GM13977 (cell line): Measurements from ENCODE around the gene CDC42BPG.

Experiments
- DNase-seq: peaks from one replicate; pipeline ENCODE4 v3.0.0; 2012; ENCODE audit warnings: low spot score
- in situ Hi-C: fragments of 300-500 bp; cut with MboI; formaldehyde crosslinking; loops from one replicate; pipeline ENCODE4 v1.12.0; 2022; ENCODE audit warnings: low sequenced_read_pairs, low pct_unique_long_range_greater_than_20kb, mixed read lengths, inconsistent platforms; ENCODE audit not compliant: unreplicated experiment
- TF ChIP-seq, protein P1 (sequence below): IDR thresholded peaks from 2 replicates; pipeline ENCODE4 v1.5.1; 2012; ENCODE audit warnings: mild to moderate bottlenecking, control low read depth; ENCODE audit not compliant: insufficient read depth; ENCODE audit errors: extremely low read depth, missing control alignments

Gene CDC42BPG

DNA sequence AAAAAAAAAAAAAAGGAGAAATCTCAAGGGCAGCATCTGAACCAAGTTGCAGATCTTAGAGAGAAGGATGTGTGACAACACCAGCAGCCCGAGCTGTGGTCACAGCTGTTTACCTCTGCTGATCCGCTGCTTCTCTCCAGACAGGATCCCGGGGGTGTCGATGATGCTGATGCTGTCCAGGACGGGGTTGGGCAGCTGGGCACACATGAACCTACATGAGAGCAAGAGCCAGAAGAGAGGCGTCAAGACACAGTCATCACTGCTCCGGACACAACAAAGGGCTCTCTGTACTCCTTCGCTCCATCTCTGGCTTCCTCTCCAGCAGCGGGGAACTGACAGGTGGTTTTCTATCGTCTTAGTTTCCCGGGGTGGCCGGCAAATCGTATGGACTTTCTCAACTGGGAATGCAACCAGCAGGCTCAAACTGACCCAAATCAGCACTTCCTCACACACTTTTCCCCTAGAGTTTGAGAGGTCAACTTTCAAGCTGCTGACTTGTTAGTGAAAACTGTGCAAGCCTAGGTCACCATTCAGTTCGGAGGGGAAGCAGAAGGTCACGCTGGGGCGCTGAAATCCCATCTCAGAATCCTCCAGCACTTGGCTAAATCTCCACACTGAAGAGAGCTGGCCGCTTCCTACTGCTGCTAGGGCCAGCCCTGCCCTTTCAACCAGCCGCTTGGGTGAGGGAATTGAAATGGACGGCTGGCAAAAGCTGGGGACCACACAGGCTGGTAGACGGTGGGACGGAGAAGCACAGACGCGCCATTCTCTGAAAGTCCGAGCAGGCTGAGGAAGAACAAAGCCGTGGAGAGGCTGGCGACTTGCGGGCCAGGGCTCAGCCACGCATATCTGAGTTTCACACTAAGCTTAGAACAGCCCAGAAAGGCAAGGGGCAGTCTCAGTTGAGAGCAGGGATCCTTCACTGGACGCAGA is 30.1 kb upstream of the CDC42BPG start:
- in situ Hi-C loops = no loop called here
- no peak for DNase-seq
- TF ChIP-seq, protein P1, sequence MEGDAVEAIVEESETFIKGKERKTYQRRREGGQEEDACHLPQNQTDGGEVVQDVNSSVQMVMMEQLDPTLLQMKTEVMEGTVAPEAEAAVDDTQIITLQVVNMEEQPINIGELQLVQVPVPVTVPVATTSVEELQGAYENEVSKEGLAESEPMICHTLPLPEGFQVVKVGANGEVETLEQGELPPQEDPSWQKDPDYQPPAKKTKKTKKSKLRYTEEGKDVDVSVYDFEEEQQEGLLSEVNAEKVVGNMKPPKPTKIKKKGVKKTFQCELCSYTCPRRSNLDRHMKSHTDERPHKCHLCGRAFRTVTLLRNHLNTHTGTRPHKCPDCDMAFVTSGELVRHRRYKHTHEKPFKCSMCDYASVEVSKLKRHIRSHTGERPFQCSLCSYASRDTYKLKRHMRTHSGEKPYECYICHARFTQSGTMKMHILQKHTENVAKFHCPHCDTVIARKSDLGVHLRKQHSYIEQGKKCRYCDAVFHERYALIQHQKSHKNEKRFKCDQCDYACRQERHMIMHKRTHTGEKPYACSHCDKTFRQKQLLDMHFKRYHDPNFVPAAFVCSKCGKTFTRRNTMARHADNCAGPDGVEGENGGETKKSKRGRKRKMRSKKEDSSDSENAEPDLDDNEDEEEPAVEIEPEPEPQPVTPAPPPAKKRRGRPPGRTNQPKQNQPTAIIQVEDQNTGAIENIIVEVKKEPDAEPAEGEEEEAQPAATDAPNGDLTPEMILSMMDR = no peak

DNA sequence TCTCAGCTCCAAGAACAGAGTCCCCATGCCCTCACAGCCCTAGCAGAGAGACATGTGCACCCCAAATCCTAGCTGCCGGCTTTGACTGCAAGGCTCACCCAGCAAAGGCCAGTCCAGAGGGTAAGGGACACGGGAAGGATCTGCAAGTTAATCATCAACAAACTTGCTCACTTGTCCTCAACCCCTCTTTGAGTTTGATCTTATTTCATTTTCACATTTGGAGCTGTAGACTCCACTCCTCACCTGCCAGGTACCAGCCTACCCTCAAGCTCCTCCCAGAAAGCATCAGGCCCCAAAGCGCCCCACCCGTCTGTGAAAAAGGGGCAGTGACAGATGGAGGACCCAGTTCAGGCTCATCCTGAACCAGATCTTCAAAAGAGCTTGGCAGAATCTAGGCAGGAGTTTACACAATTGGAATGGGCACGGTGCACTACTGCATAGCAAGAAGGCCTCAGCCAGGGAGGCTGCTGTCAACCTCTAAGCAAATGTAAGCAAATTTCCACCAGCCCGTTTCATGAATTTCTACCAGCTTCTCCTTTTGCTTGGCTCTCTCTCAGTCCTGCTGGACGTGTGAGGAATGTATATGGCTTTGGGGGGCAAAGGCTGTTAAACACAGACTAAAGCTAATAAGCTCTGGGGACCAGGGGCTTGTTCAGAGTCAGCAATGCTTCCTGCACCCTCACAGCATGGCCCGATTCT is 28.5 kb upstream of the CDC42BPG start:
- TF ChIP-seq, protein P1 = no peak
- DNase-seq = no peak
- in situ Hi-C loops = no loop called here

DNA sequence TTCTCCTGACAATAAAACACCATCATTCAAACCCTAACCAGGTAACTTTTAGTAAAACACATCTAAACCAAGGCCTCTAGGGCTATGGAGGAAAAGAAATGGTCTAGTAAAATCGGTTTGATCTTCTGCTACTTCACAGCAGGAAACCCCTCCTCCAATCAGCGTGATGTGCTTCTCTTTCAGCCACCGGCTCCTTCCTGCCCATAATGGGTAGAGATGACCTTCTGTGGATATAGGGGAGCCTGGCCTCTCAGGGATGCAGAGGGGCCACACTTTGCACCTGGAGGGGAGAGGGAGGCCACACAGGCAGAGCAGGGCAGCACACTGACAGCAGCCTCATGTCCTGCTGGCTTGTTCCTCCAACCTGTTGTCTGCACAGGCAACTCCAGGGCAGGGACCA is 27.0 kb upstream of the CDC42BPG start:
- no peak for DNase-seq
- in situ Hi-C loops = no loop called here
- TF ChIP-seq, protein P1 = no peak

DNA sequence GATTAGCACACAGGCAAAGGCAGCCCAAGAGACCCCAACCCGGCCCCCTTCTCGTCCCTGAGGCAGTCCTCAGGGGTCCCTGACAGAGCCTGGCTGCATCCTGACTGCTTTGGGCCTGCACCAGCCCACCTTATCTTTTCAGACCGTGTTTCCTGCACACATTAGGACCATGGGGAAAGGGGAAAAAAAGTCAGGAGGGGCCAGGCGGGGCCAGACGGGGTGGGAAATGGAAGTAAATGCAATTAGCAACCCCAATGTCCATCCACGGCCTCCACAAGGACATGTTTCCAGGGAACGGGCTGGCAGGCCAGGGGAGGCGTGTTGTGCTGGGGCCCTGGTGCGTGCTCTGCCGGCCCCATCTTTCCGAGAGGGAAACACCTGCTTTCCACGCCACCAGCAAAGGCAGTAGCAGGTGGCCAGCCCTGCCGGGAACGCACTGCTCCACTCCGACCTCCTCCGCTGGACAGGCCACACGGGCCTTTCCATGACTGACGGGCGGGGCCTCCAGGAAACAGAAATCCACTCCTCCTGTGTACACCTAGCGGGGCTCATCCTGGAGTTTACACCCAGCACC is 26.5 kb upstream of the CDC42BPG start:
- TF ChIP-seq, protein P1 = no peak
- in situ Hi-C loops = no loop called here
- DNase-seq = no peak

DNA sequence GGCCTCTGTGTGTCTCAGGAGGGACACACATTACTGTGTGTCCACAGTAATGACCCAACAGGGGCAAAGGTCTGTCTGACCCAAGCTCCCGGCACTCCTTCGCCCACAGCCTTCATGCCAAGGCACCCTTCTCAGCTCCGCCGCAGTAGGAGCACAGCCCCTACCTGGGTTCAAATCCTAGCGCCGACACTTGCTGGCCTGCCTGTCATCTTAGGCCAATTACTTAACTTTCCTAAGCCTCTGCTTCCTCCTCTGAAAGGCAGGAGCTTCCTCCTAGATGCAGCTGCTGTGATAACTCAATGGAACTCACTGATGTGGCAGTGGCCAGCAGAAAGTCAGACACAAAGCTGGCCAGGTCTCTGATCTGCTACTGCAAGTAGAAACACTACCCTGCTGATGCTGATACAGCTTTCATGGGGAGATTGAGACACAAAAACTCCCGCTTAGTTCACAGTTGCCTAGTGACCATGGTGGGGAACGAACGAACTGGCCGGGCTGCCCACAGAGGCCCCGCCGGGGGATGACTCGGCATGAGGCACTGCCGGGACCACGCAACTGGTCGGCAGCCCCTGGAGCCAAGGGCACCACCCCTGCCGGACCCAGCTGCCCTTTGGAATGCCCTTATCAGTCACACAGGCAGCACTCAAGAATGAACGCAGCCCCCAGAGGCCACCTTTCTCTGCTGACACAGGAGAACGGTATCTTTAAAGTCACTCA is 25.9 kb upstream of the CDC42BPG start:
- DNase-seq = peak; percentile 16
- in situ Hi-C loops = no loop called here
- TF ChIP-seq, protein P1 = no peak

DNA sequence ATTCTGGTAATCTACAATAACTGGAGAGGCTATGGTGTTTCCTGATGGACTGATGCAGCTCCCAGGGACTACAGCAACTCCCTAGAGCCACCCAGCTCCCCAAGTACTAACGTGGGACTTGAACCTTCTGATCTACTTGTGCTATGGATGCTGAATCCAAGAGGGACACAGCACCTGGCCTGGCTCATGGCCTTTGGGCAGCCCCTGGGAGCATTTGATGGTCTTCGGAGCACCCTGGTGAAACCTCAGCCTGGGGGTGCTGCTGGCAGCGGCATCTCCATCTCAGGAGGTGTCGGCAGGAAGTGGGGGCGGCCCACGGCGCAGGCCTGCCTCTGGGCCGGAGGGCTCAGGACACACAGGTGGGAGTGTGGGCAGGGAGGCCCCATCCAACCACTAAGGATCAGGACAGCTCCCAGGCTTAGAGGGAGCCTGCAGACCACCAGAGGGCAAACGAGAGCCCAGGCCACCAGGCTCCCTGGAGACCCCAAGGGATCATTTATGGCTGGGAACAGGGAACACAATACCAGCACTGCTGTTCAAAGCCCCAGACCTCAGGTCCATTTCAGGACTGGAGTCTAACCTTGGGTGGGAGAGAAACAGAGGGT is 25.2 kb upstream of the CDC42BPG start:
- TF ChIP-seq, protein P1 = peak; percentile 51
- in situ Hi-C loops = no loop called here
- DNase-seq = no peak
